ENCODE data around the gene SGF29. TPM values are rescaled to one million over a fixed set of nuclear protein-coding genes. Genes with fewer than 3 reads are reported as not detected.

SGF29 gene
- total and polyA plus RNA-seq, 2 experiments from 2014 or later, result 10.0 to 17.6 TPM

DNA sequence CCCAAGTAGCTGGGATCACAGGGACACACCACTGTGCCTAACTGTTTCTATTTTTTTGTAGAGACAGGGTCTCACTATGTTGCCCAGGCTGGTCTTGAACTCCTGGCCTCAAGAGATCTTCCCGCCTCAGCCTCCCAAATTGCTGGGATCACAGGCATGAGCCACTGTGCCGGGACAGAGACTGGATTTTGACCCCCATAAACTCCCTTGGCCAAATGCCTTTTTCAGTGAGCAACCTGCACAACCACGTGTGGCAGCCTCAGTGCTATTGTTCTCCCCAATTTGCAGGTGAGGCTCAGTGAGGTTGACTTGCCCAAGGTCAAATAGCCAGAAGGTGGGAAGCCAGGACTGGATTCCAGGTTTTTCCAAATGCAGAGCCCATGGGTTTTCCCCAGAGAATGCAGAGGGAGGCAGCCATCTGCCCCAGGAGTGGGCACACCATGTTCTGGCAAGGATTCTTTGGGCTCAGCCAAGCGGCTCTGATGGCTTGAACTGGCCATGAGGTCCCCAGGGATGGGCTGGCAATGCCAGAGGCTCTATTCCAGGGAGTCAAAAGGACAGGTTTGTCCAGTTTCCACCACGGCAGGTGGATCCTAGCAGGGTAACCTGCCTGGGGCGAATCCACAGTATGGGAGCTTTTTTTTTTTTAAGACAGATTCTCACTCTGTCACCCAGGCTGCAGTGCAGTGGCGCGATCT is 48.9 kb upstream of the SGF29 start (continued):
- TF ChIP-seq, protein P1, sequence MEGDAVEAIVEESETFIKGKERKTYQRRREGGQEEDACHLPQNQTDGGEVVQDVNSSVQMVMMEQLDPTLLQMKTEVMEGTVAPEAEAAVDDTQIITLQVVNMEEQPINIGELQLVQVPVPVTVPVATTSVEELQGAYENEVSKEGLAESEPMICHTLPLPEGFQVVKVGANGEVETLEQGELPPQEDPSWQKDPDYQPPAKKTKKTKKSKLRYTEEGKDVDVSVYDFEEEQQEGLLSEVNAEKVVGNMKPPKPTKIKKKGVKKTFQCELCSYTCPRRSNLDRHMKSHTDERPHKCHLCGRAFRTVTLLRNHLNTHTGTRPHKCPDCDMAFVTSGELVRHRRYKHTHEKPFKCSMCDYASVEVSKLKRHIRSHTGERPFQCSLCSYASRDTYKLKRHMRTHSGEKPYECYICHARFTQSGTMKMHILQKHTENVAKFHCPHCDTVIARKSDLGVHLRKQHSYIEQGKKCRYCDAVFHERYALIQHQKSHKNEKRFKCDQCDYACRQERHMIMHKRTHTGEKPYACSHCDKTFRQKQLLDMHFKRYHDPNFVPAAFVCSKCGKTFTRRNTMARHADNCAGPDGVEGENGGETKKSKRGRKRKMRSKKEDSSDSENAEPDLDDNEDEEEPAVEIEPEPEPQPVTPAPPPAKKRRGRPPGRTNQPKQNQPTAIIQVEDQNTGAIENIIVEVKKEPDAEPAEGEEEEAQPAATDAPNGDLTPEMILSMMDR (conservative IDR thresholded peaks at IDR 0.05; ENCODE audit: low read depth in 2 of 2), result no peak

DNA sequence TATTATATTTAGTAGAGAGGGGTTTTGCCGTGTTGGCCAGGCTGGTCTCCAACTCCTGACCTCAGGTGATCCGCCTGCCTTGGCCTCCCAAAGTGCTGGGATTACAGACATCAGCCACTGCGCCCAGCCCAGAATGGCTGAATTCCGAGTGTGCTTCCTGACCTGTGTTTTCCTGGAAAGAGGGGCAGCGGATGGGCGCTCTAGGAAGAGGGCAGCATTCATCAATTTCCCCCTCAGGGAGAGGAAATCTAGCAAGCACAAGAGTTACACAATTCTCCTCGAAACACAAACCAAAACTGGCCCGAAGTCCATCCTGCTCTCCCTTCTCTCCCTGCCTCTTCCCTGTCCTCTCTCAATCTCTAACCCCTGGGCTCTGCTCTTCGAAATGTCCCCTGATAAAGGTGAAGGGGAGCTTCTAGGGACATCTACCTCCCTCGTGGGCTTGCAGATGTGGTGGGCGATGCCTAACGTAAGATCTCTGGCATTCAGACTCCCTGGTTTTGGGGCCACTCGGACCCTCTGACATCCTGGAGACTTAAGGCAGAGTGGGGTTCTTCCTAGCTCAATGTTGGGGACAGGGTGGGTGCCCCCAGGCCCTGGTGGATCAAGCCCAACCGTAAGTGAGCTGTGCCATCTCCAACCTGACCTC is 48.1 kb upstream of the SGF29 start:
- H3K4me1 Mint-ChIP-seq, result no peaks in the 10 kb centered on the region
- Histone ChIP-seq H3K79me2 (replicated peaks; ENCODE audit: insufficient read depth) (no peaks in the 10 kb centered on the region), H2AFZ (no peak overlapping the region), H3K4me3 (no peak overlapping the region), H3K36me3 (ENCODE audit: insufficient read depth) (no peaks in the 10 kb centered on the region), H3K4me1 (ENCODE audit: insufficient read depth) (no peaks in the 10 kb centered on the region), H3K4me2 (no peak overlapping the region), H3F3A (replicated peaks; ENCODE audit: low read depth) (no peaks in the 10 kb centered on the region), H3K27me3 (ENCODE audit: insufficient read depth) (no peaks in the 10 kb centered on the region), H3K27ac (ENCODE audit: low read depth) (no peak overlapping the region), H3K9me2 (ENCODE audit: insufficient read depth) (peaks cover 6% of the 10 kb centered on the region; the same call in 1 of the 2 replicates), H4K20me1 (replicated peaks; ENCODE audit: insufficient read depth) (no peaks in the 10 kb centered on the region)
- ATAC-seq (no peak), DNase-seq (ENCODE audit: low spot score) (no peak)
- no peak overlapping the region for H3K27ac Mint-ChIP-seq
- no peak overlapping the region for H3K4me3 Mint-ChIP-seq
- H3K9me3 Mint-ChIP-seq, result no peaks in the 10 kb centered on the region
- no peaks in the 10 kb centered on the region for H3K36me3 Mint-ChIP-seq (ENCODE audit: low read depth)
- H3K27me3 Mint-ChIP-seq (ENCODE audit: insufficient read depth, low read depth, poor library complexity), result peaks cover 23% of the 10 kb centered on the region
- TF ChIP-seq, protein P2, sequence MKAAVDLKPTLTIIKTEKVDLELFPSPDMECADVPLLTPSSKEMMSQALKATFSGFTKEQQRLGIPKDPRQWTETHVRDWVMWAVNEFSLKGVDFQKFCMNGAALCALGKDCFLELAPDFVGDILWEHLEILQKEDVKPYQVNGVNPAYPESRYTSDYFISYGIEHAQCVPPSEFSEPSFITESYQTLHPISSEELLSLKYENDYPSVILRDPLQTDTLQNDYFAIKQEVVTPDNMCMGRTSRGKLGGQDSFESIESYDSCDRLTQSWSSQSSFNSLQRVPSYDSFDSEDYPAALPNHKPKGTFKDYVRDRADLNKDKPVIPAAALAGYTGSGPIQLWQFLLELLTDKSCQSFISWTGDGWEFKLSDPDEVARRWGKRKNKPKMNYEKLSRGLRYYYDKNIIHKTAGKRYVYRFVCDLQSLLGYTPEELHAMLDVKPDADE (IDR thresholded peaks at IDR 0.05), result no peak
- no peak for TF ChIP-seq JUNB (IDR thresholded peaks at IDR 0.05; ENCODE audit: unreplicated experiment)
- TF ChIP-seq NANOG (IDR thresholded peaks at IDR 0.05; ENCODE audit: borderline replicate concordance), result no peak
- TF ChIP-seq, protein P3, sequence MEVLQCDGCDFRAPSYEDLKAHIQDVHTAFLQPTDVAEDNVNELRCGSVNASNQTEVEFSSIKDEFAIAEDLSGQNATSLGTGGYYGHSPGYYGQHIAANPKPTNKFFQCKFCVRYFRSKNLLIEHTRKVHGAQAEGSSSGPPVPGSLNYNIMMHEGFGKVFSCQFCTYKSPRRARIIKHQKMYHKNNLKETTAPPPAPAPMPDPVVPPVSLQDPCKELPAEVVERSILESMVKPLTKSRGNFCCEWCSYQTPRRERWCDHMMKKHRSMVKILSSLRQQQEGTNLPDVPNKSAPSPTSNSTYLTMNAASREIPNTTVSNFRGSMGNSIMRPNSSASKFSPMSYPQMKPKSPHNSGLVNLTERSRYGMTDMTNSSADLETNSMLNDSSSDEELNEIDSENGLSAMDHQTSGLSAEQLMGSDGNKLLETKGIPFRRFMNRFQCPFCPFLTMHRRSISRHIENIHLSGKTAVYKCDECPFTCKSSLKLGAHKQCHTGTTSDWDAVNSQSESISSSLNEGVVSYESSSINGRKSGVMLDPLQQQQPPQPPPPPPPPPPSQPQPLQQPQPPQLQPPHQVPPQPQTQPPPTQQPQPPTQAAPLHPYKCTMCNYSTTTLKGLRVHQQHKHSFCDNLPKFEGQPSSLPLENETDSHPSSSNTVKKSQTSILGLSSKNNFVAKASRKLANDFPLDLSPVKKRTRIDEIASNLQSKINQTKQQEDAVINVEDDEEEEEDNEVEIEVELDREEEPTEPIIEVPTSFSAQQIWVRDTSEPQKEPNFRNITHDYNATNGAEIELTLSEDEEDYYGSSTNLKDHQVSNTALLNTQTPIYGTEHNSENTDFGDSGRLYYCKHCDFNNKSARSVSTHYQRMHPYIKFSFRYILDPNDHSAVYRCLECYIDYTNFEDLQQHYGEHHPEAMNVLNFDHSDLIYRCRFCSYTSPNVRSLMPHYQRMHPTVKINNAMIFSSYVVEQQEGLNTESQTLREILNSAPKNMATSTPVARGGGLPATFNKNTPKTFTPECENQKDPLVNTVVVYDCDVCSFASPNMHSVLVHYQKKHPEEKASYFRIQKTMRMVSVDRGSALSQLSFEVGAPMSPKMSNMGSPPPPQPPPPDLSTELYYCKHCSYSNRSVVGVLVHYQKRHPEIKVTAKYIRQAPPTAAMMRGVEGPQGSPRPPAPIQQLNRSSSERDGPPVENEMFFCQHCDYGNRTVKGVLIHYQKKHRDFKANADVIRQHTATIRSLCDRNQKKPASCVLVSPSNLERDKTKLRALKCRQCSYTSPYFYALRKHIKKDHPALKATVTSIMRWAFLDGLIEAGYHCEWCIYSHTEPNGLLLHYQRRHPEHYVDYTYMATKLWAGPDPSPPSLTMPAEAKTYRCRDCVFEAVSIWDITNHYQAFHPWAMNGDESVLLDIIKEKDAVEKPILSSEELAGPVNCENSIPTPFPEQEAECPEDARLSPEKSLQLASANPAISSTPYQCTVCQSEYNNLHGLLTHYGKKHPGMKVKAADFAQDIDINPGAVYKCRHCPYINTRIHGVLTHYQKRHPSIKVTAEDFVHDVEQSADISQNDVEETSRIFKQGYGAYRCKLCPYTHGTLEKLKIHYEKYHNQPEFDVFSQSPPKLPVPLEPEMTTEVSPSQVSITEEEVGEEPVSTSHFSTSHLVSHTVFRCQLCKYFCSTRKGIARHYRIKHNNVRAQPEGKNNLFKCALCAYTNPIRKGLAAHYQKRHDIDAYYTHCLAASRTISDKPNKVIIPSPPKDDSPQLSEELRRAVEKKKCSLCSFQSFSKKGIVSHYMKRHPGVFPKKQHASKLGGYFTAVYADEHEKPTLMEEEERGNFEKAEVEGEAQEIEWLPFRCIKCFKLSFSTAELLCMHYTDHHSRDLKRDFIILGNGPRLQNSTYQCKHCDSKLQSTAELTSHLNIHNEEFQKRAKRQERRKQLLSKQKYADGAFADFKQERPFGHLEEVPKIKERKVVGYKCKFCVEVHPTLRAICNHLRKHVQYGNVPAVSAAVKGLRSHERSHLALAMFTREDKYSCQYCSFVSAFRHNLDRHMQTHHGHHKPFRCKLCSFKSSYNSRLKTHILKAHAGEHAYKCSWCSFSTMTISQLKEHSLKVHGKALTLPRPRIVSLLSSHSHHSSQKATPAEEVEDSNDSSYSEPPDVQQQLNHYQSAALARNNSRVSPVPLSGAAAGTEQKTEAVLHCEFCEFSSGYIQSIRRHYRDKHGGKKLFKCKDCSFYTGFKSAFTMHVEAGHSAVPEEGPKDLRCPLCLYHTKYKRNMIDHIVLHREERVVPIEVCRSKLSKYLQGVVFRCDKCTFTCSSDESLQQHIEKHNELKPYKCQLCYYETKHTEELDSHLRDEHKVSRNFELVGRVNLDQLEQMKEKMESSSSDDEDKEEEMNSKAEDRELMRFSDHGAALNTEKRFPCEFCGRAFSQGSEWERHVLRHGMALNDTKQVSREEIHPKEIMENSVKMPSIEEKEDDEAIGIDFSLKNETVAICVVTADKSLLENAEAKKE (CRISPR knock-in tag; IDR thresholded peaks at IDR 0.05), result no peak
- TF ChIP-seq CREB1 (CRISPR knock-in tag; IDR thresholded peaks at IDR 0.05; ENCODE audit: low read depth), result no peak
- TF ChIP-seq STAT1 (IDR thresholded peaks at IDR 0.05; ENCODE audit: unreplicated experiment), result no peak
- TF ChIP-seq EZH2phosphoT487 (IDR thresholded peaks at IDR 0.05; ENCODE audit: unreplicated experiment), result no peak
- no peak for TF ChIP-seq ZNF114 (CRISPR knock-in tag; IDR thresholded peaks at IDR 0.05)
- TF ChIP-seq, protein P4, sequence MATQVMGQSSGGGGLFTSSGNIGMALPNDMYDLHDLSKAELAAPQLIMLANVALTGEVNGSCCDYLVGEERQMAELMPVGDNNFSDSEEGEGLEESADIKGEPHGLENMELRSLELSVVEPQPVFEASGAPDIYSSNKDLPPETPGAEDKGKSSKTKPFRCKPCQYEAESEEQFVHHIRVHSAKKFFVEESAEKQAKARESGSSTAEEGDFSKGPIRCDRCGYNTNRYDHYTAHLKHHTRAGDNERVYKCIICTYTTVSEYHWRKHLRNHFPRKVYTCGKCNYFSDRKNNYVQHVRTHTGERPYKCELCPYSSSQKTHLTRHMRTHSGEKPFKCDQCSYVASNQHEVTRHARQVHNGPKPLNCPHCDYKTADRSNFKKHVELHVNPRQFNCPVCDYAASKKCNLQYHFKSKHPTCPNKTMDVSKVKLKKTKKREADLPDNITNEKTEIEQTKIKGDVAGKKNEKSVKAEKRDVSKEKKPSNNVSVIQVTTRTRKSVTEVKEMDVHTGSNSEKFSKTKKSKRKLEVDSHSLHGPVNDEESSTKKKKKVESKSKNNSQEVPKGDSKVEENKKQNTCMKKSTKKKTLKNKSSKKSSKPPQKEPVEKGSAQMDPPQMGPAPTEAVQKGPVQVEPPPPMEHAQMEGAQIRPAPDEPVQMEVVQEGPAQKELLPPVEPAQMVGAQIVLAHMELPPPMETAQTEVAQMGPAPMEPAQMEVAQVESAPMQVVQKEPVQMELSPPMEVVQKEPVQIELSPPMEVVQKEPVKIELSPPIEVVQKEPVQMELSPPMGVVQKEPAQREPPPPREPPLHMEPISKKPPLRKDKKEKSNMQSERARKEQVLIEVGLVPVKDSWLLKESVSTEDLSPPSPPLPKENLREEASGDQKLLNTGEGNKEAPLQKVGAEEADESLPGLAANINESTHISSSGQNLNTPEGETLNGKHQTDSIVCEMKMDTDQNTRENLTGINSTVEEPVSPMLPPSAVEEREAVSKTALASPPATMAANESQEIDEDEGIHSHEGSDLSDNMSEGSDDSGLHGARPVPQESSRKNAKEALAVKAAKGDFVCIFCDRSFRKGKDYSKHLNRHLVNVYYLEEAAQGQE (IDR thresholded peaks at IDR 0.05; ENCODE audit: unreplicated experiment), result no peak
- no peak for TF ChIP-seq POLR2AphosphoS5 (IDR thresholded peaks at IDR 0.05; ENCODE audit: low read depth)

Data from GM23338 (cell line).